DOHH2 (cell line): ENCODE measurements around the gene TBX3.

ENCODE experiments used
- EZH2phosphoT487 ChIP-seq: fragments of 200-600 bp; sonication (generic); IDR thresholded peaks from 2 replicates; pipeline ENCODE4 v1.6.1; 2017; ENCODE audit warnings: borderline replicate concordance, mild to moderate bottlenecking, antibody characterized with exemption, low read length, moderate library complexity, mixed read lengths
- TF ChIP-seq, protein P1 (sequence below): fragments of 200-600 bp; sonication (generic); IDR thresholded peaks from one replicate; pipeline ENCODE4 v1.5.1; 2014; ENCODE audit warnings: antibody characterized with exemption, mild to moderate bottlenecking, low read depth, low read length; ENCODE audit not compliant: poor library complexity, severe bottlenecking

DNA sequence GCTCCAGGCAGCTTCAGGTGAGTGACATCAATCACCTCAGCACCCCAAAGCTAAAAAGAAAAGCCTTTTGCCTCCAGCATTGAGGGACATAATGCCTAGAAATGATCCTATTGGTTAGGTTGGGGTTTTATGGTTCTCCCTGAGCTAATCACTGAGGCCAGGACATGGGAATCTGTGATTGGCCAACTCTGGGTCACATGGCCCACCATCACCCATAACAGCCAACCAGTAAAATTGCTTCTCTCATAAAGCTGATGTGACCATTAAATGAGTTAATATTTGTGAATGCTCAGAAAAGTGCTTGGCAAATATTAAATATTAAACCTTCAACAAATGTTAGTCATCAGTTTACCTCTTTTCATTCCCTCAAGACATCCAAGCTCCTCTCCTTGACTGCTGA, 60.2 kb downstream of the TBX3 start:
- TF ChIP-seq, protein P1, sequence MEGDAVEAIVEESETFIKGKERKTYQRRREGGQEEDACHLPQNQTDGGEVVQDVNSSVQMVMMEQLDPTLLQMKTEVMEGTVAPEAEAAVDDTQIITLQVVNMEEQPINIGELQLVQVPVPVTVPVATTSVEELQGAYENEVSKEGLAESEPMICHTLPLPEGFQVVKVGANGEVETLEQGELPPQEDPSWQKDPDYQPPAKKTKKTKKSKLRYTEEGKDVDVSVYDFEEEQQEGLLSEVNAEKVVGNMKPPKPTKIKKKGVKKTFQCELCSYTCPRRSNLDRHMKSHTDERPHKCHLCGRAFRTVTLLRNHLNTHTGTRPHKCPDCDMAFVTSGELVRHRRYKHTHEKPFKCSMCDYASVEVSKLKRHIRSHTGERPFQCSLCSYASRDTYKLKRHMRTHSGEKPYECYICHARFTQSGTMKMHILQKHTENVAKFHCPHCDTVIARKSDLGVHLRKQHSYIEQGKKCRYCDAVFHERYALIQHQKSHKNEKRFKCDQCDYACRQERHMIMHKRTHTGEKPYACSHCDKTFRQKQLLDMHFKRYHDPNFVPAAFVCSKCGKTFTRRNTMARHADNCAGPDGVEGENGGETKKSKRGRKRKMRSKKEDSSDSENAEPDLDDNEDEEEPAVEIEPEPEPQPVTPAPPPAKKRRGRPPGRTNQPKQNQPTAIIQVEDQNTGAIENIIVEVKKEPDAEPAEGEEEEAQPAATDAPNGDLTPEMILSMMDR: no peak
- TF ChIP-seq EZH2phosphoT487: no peak
